ENCODE measurements around the gene MUSK. TPM values are rescaled to one million over a fixed set of nuclear protein-coding genes. Genes with fewer than 3 reads are reported as not detected.

MUSK gene
- total and polyA plus RNA-seq, 2 experiments from 2014 or later = not detected

- TF ChIP-seq CTCF (conservative IDR thresholded peaks at IDR 0.05; ENCODE audit: low read depth in 2 of 2) (no peak), REST (IDR thresholded peaks at IDR 0.05; ENCODE audit: unreplicated experiment) (no peak), ETS1 (IDR thresholded peaks at IDR 0.05) (no peak), NANOG (IDR thresholded peaks at IDR 0.05; ENCODE audit: borderline replicate concordance) (no peak), STAT1 (IDR thresholded peaks at IDR 0.05; ENCODE audit: unreplicated experiment) (no peak), ZNF331 (CRISPR knock-in tag; IDR thresholded peaks at IDR 0.05; ENCODE audit: low read depth) (no peak), EZH2phosphoT487 (IDR thresholded peaks at IDR 0.05; ENCODE audit: unreplicated experiment) (no peak), JUNB (IDR thresholded peaks at IDR 0.05; ENCODE audit: unreplicated experiment) (no peak), EZH2 (IDR thresholded peaks at IDR 0.05; ENCODE audit: low read depth, unreplicated experiment) (no peak), CREB1 (CRISPR knock-in tag; IDR thresholded peaks at IDR 0.05; ENCODE audit: low read depth) (no peak), ZNF114 (CRISPR knock-in tag; IDR thresholded peaks at IDR 0.05) (no peak)
Measured at GRCh38 chr9:110748251-110748893, 79.8 kb downstream of the MUSK start (continued).

GRCh38 chr9:110750272-110750671, 81.7 kb downstream of the MUSK start:
- Histone ChIP-seq H3K79me2 (replicated peaks; ENCODE audit: insufficient read depth) (no peaks in the 10 kb centered on the region), H3K9me2 (ENCODE audit: insufficient read depth) (no peaks in the 10 kb centered on the region), H2AFZ (no peak overlapping the region), H3F3A (replicated peaks; ENCODE audit: low read depth) (no peaks in the 10 kb centered on the region), H3K4me2 (no peak overlapping the region), H3K36me3 (ENCODE audit: insufficient read depth) (no peaks in the 10 kb centered on the region), H3K27me3 (ENCODE audit: insufficient read depth) (no peaks in the 10 kb centered on the region), H4K20me1 (replicated peaks; ENCODE audit: insufficient read depth) (no peaks in the 10 kb centered on the region), H3K4me3 (no peak overlapping the region), H3K27ac (ENCODE audit: low read depth) (no peak overlapping the region), H3K4me1 (ENCODE audit: insufficient read depth) (no peaks in the 10 kb centered on the region)
- DNase-seq (ENCODE audit: low spot score) (no peak), ATAC-seq (no peak)
- H3K9me3 Mint-ChIP-seq = no peaks in the 10 kb centered on the region
- H3K4me1 Mint-ChIP-seq = peaks cover 10% of the 10 kb centered on the region; the same call in 2 of the 3 replicates
- no peak overlapping the region for H3K27ac Mint-ChIP-seq
- no peaks in the 10 kb centered on the region for H3K27me3 Mint-ChIP-seq (ENCODE audit: insufficient read depth, low read depth, poor library complexity)
- no peak overlapping the region for H3K4me3 Mint-ChIP-seq
- no peaks in the 10 kb centered on the region for H3K36me3 Mint-ChIP-seq (ENCODE audit: low read depth)
- no peak for TF ChIP-seq ZNF462 (CRISPR knock-in tag; IDR thresholded peaks at IDR 0.05)

Measured in GM23338 (cell line).